Effector memory CD4-positive, alpha-beta T cell (primary cell): ENCODE measurements around the gene SYCP2L.
"Not testable (repeated sequence)": the region's sequence is repeated elsewhere in the genome, so short reads cannot be mapped to it uniquely, and the experiment has no call there.

Experiments used
- DNase-seq, 3 donors: peaks; one replicate each; pipeline ENCODE4 v3.0.0-alpha.2; 2020
- H3K27ac ChIP-seq: 2 replicates; pipeline ENCODE4 v1.7.0; 2013; ENCODE audit warnings: mild to moderate bottlenecking, low read length, moderate library complexity; ENCODE audit not compliant: insufficient read depth, poor library complexity, severe bottlenecking
- H3K27me3 ChIP-seq: replicated peaks from 2 replicates; pipeline ENCODE4 v1.7.0; 2013; ENCODE audit warnings: mild to moderate bottlenecking, low read length; ENCODE audit not compliant: insufficient read depth, control insufficient read depth, poor library complexity, severe bottlenecking
- H3K36me3 ChIP-seq: 2 replicates; pipeline ENCODE4 v1.7.0; 2013; ENCODE audit warnings: mild to moderate bottlenecking, low read length, moderate library complexity; ENCODE audit not compliant: control insufficient read depth, insufficient read depth
- H3K4me1 ChIP-seq: 2 replicates; pipeline ENCODE4 v1.7.0; 2013; ENCODE audit warnings: low read length, mild to moderate bottlenecking; ENCODE audit not compliant: control insufficient read depth, insufficient read depth, poor library complexity, severe bottlenecking
- H3K4me3 ChIP-seq: 2 replicates; pipeline ENCODE4 v1.7.0; 2013; ENCODE audit warnings: low read length, low read depth, mild to moderate bottlenecking; ENCODE audit not compliant: insufficient read depth, poor library complexity, severe bottlenecking
- H3K9me3 ChIP-seq: 2 replicates; pipeline ENCODE4 v1.7.0; 2013; ENCODE audit warnings: mild to moderate bottlenecking, low read length, moderate library complexity; ENCODE audit not compliant: control insufficient read depth

SYCP2L gene

GRCh38 chr6:10993896-10994295 is 107.0 kb downstream of the SYCP2L start:
- no peak for DNase-seq
- H3K27ac ChIP-seq = no peak overlapping the region
- no peaks in the 10 kb centered on the region for H3K27me3 ChIP-seq
- H3K36me3 ChIP-seq = no peaks in the 10 kb centered on the region
- H3K9me3 ChIP-seq = no peaks in the 10 kb centered on the region
- H3K4me1 ChIP-seq = no peaks in the 10 kb centered on the region
- no peak overlapping the region for H3K4me3 ChIP-seq

GRCh38 chr6:10995114-10995707 is 108.4 kb downstream of the SYCP2L start:
- no peaks in the 10 kb centered on the region for H3K9me3 ChIP-seq
- H3K27me3 ChIP-seq = no peaks in the 10 kb centered on the region
- no peaks in the 10 kb centered on the region for H3K4me1 ChIP-seq
- no peaks in the 10 kb centered on the region for H3K36me3 ChIP-seq
- no peak overlapping the region for H3K27ac ChIP-seq
- no peak for DNase-seq
- no peak overlapping the region for H3K4me3 ChIP-seq

GRCh38 chr6:10999994-11000393 is 113.1 kb downstream of the SYCP2L start:
- Histone ChIP-seq H3K4me3 (no peak overlapping the region), H3K4me1 (no peaks in the 10 kb centered on the region), H3K27ac (no peak overlapping the region), H3K27me3 (no peaks in the 10 kb centered on the region), H3K36me3 (no peaks in the 10 kb centered on the region), H3K9me3 (no peaks in the 10 kb centered on the region)
- no peak for DNase-seq

GRCh38 chr6:11002176-11002575 is 115.3 kb downstream of the SYCP2L start:
- H3K9me3 ChIP-seq = no peaks in the 10 kb centered on the region
- no peaks in the 10 kb centered on the region for H3K36me3 ChIP-seq
- no peak overlapping the region for H3K27ac ChIP-seq
- H3K27me3 ChIP-seq = no peaks in the 10 kb centered on the region
- H3K4me1 ChIP-seq = no peaks in the 10 kb centered on the region
- DNase-seq = no peak
- no peak overlapping the region for H3K4me3 ChIP-seq

- not testable (repeated sequence) for H3K27ac ChIP-seq, DNase-seq, H3K9me3 ChIP-seq, H3K4me3 ChIP-seq, H3K27me3 ChIP-seq, H3K4me1 ChIP-seq, H3K36me3 ChIP-seq
Measured at GRCh38 chr6:11003297-11003696, 116.4 kb downstream of the SYCP2L start.

GRCh38 chr6:11006061-11006460 is 119.2 kb downstream of the SYCP2L start:
- Histone ChIP-seq H3K4me3 (no peak overlapping the region), H3K36me3 (no peaks in the 10 kb centered on the region), H3K4me1 (no peaks in the 10 kb centered on the region), H3K27ac (no peak overlapping the region), H3K9me3 (no peaks in the 10 kb centered on the region), H3K27me3 (no peaks in the 10 kb centered on the region)
- DNase-seq = no peak

- Histone ChIP-seq H3K27me3 (no peaks in the 10 kb centered on the region), H3K9me3 (no peaks in the 10 kb centered on the region), H3K4me1 (no peaks in the 10 kb centered on the region), H3K27ac (no peak overlapping the region), H3K36me3 (no peaks in the 10 kb centered on the region), H3K4me3 (no peak overlapping the region)
- DNase-seq = no peak
Measured at GRCh38 chr6:11007715-11008608, 121.1 kb downstream of the SYCP2L start.

- no peak overlapping the region for H3K27ac ChIP-seq
- no peak overlapping the region for H3K4me3 ChIP-seq
- no peak for DNase-seq
- H3K9me3 ChIP-seq = no peaks in the 10 kb centered on the region
- H3K36me3 ChIP-seq = no peaks in the 10 kb centered on the region
- H3K4me1 ChIP-seq = no peaks in the 10 kb centered on the region
- no peaks in the 10 kb centered on the region for H3K27me3 ChIP-seq
Measured at GRCh38 chr6:11008821-11009220, 122.0 kb downstream of the SYCP2L start.

GRCh38 chr6:11009353-11009752 is 122.5 kb downstream of the SYCP2L start:
- Histone ChIP-seq H3K36me3 (no peaks in the 10 kb centered on the region), H3K27ac (no peak overlapping the region), H3K27me3 (no peaks in the 10 kb centered on the region), H3K4me3 (no peak overlapping the region), H3K4me1 (no peaks in the 10 kb centered on the region), H3K9me3 (no peaks in the 10 kb centered on the region)
- DNase-seq = no peak

- no peaks in the 10 kb centered on the region for H3K4me1 ChIP-seq
- H3K27me3 ChIP-seq = no peaks in the 10 kb centered on the region
- H3K9me3 ChIP-seq = no peaks in the 10 kb centered on the region
- no peak overlapping the region for H3K27ac ChIP-seq
- DNase-seq = no peak
- no peak overlapping the region for H3K4me3 ChIP-seq
- H3K36me3 ChIP-seq = no peaks in the 10 kb centered on the region
Measured at GRCh38 chr6:11011787-11012234, 125.0 kb downstream of the SYCP2L start.
